ENCODE measurements around the gene C19orf73.
A peak's percentile ranks its signal among the peaks of the same experiment; 100 is the strongest.

Gene C19orf73

GRCh38 chr19:49120868-49121267, 1.9 kb upstream of the C19orf73 start:
- DNase-seq: no peak

- DNase-seq: no peak
These were observed 1.4 kb upstream of the C19orf73 start for GRCh38 chr19:49120325-49120683.

GRCh38 chr19:49119411-49120324, 725 bp upstream of the C19orf73 start, which contains the start of gene PPFIA3:
Gene PPFIA3, plus strand, starts transcription at chr19:49119544. Its CDS starts 8,330 bp downstream, at chr19:49127874.
- peak; percentile 49 for DNase-seq

- DNase-seq: no peak
These were observed 1.0 kb downstream of the C19orf73 start for GRCh38 chr19:49117677-49118564.

GRCh38 chr19:49116544-49116943, 2.4 kb downstream of the C19orf73 start:
- DNase-seq: no peak

- DNase-seq: peak; percentile 66
These were observed 4.1 kb downstream of the C19orf73 start for GRCh38 chr19:49114630-49115363.

GRCh38 chr19:49113762-49114629, 4.9 kb downstream of the C19orf73 start, which contains the start of gene LIN7B:
Gene LIN7B, plus strand, starts transcription at chr19:49114370. Its CDS starts 35 bp downstream, at chr19:49114405.
- DNase-seq: peak; percentile 68

- DNase-seq: no peak
These were observed 7.5 kb downstream of the C19orf73 start for GRCh38 chr19:49111218-49111998.

- peak; percentile 40 for DNase-seq
These were observed 8.4 kb downstream of the C19orf73 start for GRCh38 chr19:49110567-49110966.

- no peak for DNase-seq
These were observed 9.2 kb downstream of the C19orf73 start for GRCh38 chr19:49109569-49110233.

GRCh38 chr19:49109051-49109450, 9.9 kb downstream of the C19orf73 start:
- DNase-seq: no peak

- no peak for DNase-seq
These were observed 11.1 kb downstream of the C19orf73 start for GRCh38 chr19:49107625-49108459.

GRCh38 chr19:49106648-49107135, 12.3 kb downstream of the C19orf73 start:
- peak; percentile 37 for DNase-seq

- no peak for DNase-seq
These were observed 14.6 kb downstream of the C19orf73 start for GRCh38 chr19:49104229-49104864.

- no peak for DNase-seq
These were observed 15.4 kb downstream of the C19orf73 start for GRCh38 chr19:49103331-49104085.

- DNase-seq: no peak
These were observed 16.6 kb downstream of the C19orf73 start for GRCh38 chr19:49102303-49102702.

GRCh38 chr19:49101160-49101559, 17.8 kb downstream of the C19orf73 start:
- DNase-seq: no peak

GRCh38 chr19:49098795-49099194, 20.1 kb downstream of the C19orf73 start:
- no peak for DNase-seq
